Stimulated activated CD4-positive, alpha-beta T cell treated with anti-CD3 and anti-CD28 coated beads, Interleukin-12 subunit alpha, Interleukin-12 subunit beta, amount 100 ng/mL, for 24 hours (primary cell): ENCODE measurements around the gene CHURC1.
"Not testable (repeated sequence)": the region's sequence is repeated elsewhere in the genome, so short reads cannot be mapped to it uniquely, and the experiment has no call there.

Experiments used
- DNase-seq, 2 experiments: peaks; one replicate each; pipeline ENCODE4 v3.0.0-alpha.2; 2020; ENCODE audit warnings: low read depth in 2 of 2

The CHURC1 gene

GRCh38 chr14:64910847-64911495 is 3.3 kb upstream of the CHURC1 start:
- DNase-seq, result no peak

- no peak for DNase-seq
Measured at GRCh38 chr14:64912261-64912660, 2.0 kb upstream of the CHURC1 start.

- not testable (repeated sequence) for DNase-seq
Measured at GRCh38 chr14:64913477-64913876, 778 bp upstream of the CHURC1 start.

- DNase-seq, result no peak
Measured at GRCh38 chr14:64915029-64915424, 772 bp downstream of the CHURC1 start.

GRCh38 chr14:64915797-64916196 is 1.5 kb downstream of the CHURC1 start:
- DNase-seq, result no peak

- no peak for DNase-seq
Measured at GRCh38 chr14:64918216-64918615, 4.0 kb downstream of the CHURC1 start.

- no peak for DNase-seq
Measured at GRCh38 chr14:64919215-64919614, 5.0 kb downstream of the CHURC1 start.

GRCh38 chr14:64919618-64920017 is 5.4 kb downstream of the CHURC1 start:
- DNase-seq, result no peak

GRCh38 chr14:64920465-64920864 is 6.2 kb downstream of the CHURC1 start:
- no peak for DNase-seq

- DNase-seq, result no peak
Measured at GRCh38 chr14:64923015-64923414, 8.8 kb downstream of the CHURC1 start.

GRCh38 chr14:64926398-64926995 is 12.2 kb downstream of the CHURC1 start:
- no peak for DNase-seq

- DNase-seq, result no peak
Measured at GRCh38 chr14:64927031-64927430, 12.8 kb downstream of the CHURC1 start.

GRCh38 chr14:64928239-64929013 is 14.2 kb downstream of the CHURC1 start:
- DNase-seq, result no peak

- no peak for DNase-seq
Measured at GRCh38 chr14:64929014-64929359, 14.7 kb downstream of the CHURC1 start.

- no peak for DNase-seq
Measured at GRCh38 chr14:64930085-64930843, 16.0 kb downstream of the CHURC1 start.

- no peak for DNase-seq
Measured at GRCh38 chr14:64931123-64931522, 16.9 kb downstream of the CHURC1 start.

GRCh38 chr14:64932231-64932630 is 18.0 kb downstream of the CHURC1 start:
- no peak for DNase-seq

GRCh38 chr14:64934338-64934929 is 20.2 kb downstream of the CHURC1 start:
- DNase-seq, result no peak

- DNase-seq, result no peak
Measured at GRCh38 chr14:64935508-64935907, 21.3 kb downstream of the CHURC1 start.

GRCh38 chr14:64937171-64937820 is 23.0 kb downstream of the CHURC1 start:
- no peak for DNase-seq

- DNase-seq, result no peak
Measured at GRCh38 chr14:64937821-64938193, 23.6 kb downstream of the CHURC1 start.
